Measurements from ENCODE around the gene PDZD2. TPM values are rescaled to one million over a fixed set of nuclear protein-coding genes. Genes with fewer than 3 reads are reported as not detected.

Gene PDZD2
- polyA plus RNA-seq, 1 donor from 2014 or later = 3.1 TPM

- TF ChIP-seq TAF1 (IDR thresholded peaks at IDR 0.05; ENCODE audit: low read depth) (no peak), POLR2AphosphoS5 (IDR thresholded peaks at IDR 0.05) (no peak), EZH2 (IDR thresholded peaks at IDR 0.05; ENCODE audit: borderline replicate concordance, insufficient read depth, low read length, poor library complexity, severe bottlenecking) (no peak), SMC3 (conservative IDR thresholded peaks at IDR 0.05; ENCODE audit: poor library complexity) (no peak), CTCF (IDR thresholded peaks at IDR 0.05; ENCODE audit: poor library complexity, severe bottlenecking) (no peak), MXI1 (conservative IDR thresholded peaks at IDR 0.05; ENCODE audit: poor library complexity, severe bottlenecking) (no peak), REST (IDR thresholded peaks at IDR 0.05; ENCODE audit: borderline replicate concordance) (no peak), EP300 (conservative IDR thresholded peaks at IDR 0.05; ENCODE audit: poor library complexity, severe bottlenecking) (no peak), RAD21 (conservative IDR thresholded peaks at IDR 0.05) (no peak)
- Histone ChIP-seq H3K9me3 (ENCODE audit: low read length) (no peaks in the 10 kb centered on the region), H3K9me2 (ENCODE audit: insufficient read depth, low read length) (no peaks in the 10 kb centered on the region), H3K27me3 (ENCODE audit: insufficient read depth, low read depth, low read length) (no peaks in the 10 kb centered on the region), H2AFZ (ENCODE audit: low read depth, low read length) (no peak overlapping the region), H3K4me3 (ENCODE audit: low read length) (no peak overlapping the region), H3K36me3 (ENCODE audit: insufficient read depth, low read length) (no peaks in the 10 kb centered on the region), H3K9ac (ENCODE audit: low read length) (no peak overlapping the region), H4K20me1 (ENCODE audit: insufficient read depth) (no peaks in the 10 kb centered on the region), H3K79me2 (replicated peaks; ENCODE audit: insufficient read depth, low read length) (no peaks in the 10 kb centered on the region), H3K4me2 (ENCODE audit: low read length) (no peak overlapping the region), H3K27ac (ENCODE audit: low read length) (no peak overlapping the region), H3F3A (ENCODE audit: insufficient read depth, low read length, poor library complexity, severe bottlenecking) (no peaks in the 10 kb centered on the region)
Measured at GRCh38 chr5:31722111-31722510, 83.2 kb downstream of the PDZD2 start.

GRCh38 chr5:31725996-31726395, 87.1 kb downstream of the PDZD2 start:
- Histone ChIP-seq H3K4me2 (ENCODE audit: low read length) (no peak overlapping the region), H3K4me3 (ENCODE audit: low read length) (no peak overlapping the region), H3K9me2 (ENCODE audit: insufficient read depth, low read length) (no peaks in the 10 kb centered on the region), H3K27me3 (ENCODE audit: insufficient read depth, low read depth, low read length) (no peaks in the 10 kb centered on the region), H4K20me1 (ENCODE audit: insufficient read depth) (no peaks in the 10 kb centered on the region), H2AFZ (ENCODE audit: low read depth, low read length) (no peak overlapping the region), H3K27ac (ENCODE audit: low read length) (no peak overlapping the region), H3K79me2 (replicated peaks; ENCODE audit: insufficient read depth, low read length) (no peaks in the 10 kb centered on the region), H3K9me3 (ENCODE audit: low read length) (no peaks in the 10 kb centered on the region), H3K9ac (ENCODE audit: low read length) (no peak overlapping the region), H3K36me3 (ENCODE audit: insufficient read depth, low read length) (no peaks in the 10 kb centered on the region), H3F3A (ENCODE audit: insufficient read depth, low read length, poor library complexity, severe bottlenecking) (no peaks in the 10 kb centered on the region)
- no peak for TF ChIP-seq EZH2 (IDR thresholded peaks at IDR 0.05; ENCODE audit: borderline replicate concordance, insufficient read depth, low read length, poor library complexity, severe bottlenecking)
- no peak for TF ChIP-seq REST (IDR thresholded peaks at IDR 0.05; ENCODE audit: borderline replicate concordance)
- TF ChIP-seq EP300 (conservative IDR thresholded peaks at IDR 0.05; ENCODE audit: poor library complexity, severe bottlenecking) = no peak
- TF ChIP-seq SMC3 (conservative IDR thresholded peaks at IDR 0.05; ENCODE audit: poor library complexity) = no peak
- no peak for TF ChIP-seq RAD21 (conservative IDR thresholded peaks at IDR 0.05)
- TF ChIP-seq MXI1 (conservative IDR thresholded peaks at IDR 0.05; ENCODE audit: poor library complexity, severe bottlenecking) = no peak
- no peak for TF ChIP-seq TAF1 (IDR thresholded peaks at IDR 0.05; ENCODE audit: low read depth)
- no peak for TF ChIP-seq CTCF (IDR thresholded peaks at IDR 0.05; ENCODE audit: poor library complexity, severe bottlenecking)
- TF ChIP-seq POLR2AphosphoS5 (IDR thresholded peaks at IDR 0.05) = no peak
